ENCODE measurements around the gene FAM83G. TPM values are rescaled to one million over a fixed set of nuclear protein-coding genes. Genes with fewer than 3 reads are reported as not detected.
A peak's percentile ranks its signal among the peaks of the same experiment; 100 is the strongest.

Gene FAM83G
- total and polyA plus RNA-seq, 2 experiments from 2014 or later = 14.7 to 25.4 TPM

DNA sequence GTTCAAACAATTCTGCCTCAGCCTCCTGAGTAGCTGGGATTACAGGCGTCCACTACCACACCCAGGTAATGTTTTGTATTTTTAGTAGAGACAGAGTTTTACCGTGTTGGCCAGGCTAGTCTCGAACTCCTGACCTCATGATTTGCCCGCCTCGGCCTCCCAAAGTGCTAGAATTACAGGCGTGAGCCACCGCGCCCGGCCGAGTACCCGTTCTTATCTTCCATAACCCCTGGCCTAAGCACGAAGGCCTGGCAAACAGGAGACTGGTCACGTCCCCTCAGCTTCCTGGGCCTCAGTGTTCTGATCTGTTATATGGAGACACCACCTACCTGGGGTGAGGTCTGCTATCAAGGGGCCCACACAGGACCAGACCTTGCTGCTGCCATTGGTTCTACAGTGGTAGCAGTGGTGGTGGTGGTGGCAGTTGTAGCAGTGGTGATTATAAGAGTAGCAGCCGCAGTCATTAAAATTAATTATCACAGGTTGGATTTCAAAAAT lies 51.3 kb downstream of the FAM83G start:
- peaks cover 17% of the 10 kb centered on the region for H3K4me1 ChIP-seq (ENCODE audit: insufficient read depth)
- H3K27ac ChIP-seq = no peak overlapping the region
- no peak overlapping the region for H2AFZ ChIP-seq
- H3K4me3 ChIP-seq = no peak overlapping the region
- H3K9me3 ChIP-seq (ENCODE audit: low read depth) = no peaks in the 10 kb centered on the region
- no peak overlapping the region for H3K4me2 ChIP-seq
- WGBS (ENCODE audit: low lambda C conversion rate, missing lambda C conversion rate) = 95% methylated on average over 14 of the region's 14 CpGs
- no peaks in the 10 kb centered on the region for H3K27me3 ChIP-seq
- TF ChIP-seq EZH2 (IDR thresholded peaks at IDR 0.05; ENCODE audit: borderline replicate concordance) (no peak), CTCF (IDR thresholded peaks at IDR 0.05; ENCODE audit: poor library complexity) (no peak), EZH2phosphoT487 (IDR thresholded peaks at IDR 0.05; ENCODE audit: low read depth, severe bottlenecking, unreplicated experiment) (no peak)
- no peak for DNase-seq (ENCODE audit: low spot score)
- no peaks in the 10 kb centered on the region for H3K79me2 ChIP-seq
- H3K36me3 ChIP-seq (replicated peaks; ENCODE audit: insufficient read depth, low read depth) = no peaks in the 10 kb centered on the region
- no peaks in the 10 kb centered on the region for H4K20me1 ChIP-seq (ENCODE audit: insufficient read depth, poor library complexity, severe bottlenecking)
- H3K9me2 ChIP-seq (replicated peaks; ENCODE audit: insufficient read depth) = no peaks in the 10 kb centered on the region

GRCh38 chr17:18951941-18952842 lies 52.4 kb downstream of the FAM83G start, which contains the start of gene SLC5A10:
TSS of gene SLC5A10 (plus strand) at chr17:18952165. CDS start at chr17:18952206, 41 bp downstream.
- H2AFZ ChIP-seq = no peak within 1 kb of the TSS
- TF ChIP-seq EZH2phosphoT487 (IDR thresholded peaks at IDR 0.05; ENCODE audit: low read depth, severe bottlenecking, unreplicated experiment) (no peak), CTCF (IDR thresholded peaks at IDR 0.05; ENCODE audit: poor library complexity) (no peak), EZH2 (IDR thresholded peaks at IDR 0.05; ENCODE audit: borderline replicate concordance) (no peak)
- DNase-seq (ENCODE audit: low spot score) = no peak
- no peaks in the 10 kb centered on the region for H4K20me1 ChIP-seq (ENCODE audit: insufficient read depth, poor library complexity, severe bottlenecking)
- 89% methylated on average over 17 of the region's 17 CpGs for WGBS (ENCODE audit: low lambda C conversion rate, missing lambda C conversion rate)
- H3K4me2 ChIP-seq = no peak within 1 kb of the TSS
- peaks cover 17% of the 10 kb centered on the region for H3K4me1 ChIP-seq (ENCODE audit: insufficient read depth)
- H3K27me3 ChIP-seq = no peaks in the 10 kb centered on the region
- H3K9me2 ChIP-seq (replicated peaks; ENCODE audit: insufficient read depth) = no peaks in the 10 kb centered on the region
- H3K4me3 ChIP-seq = no peak within 1 kb of the TSS
- H3K9me3 ChIP-seq (ENCODE audit: low read depth) = no peaks in the 10 kb centered on the region
- no peak within 1 kb of the TSS for H3K27ac ChIP-seq
- no peaks in the 10 kb centered on the region for H3K36me3 ChIP-seq (replicated peaks; ENCODE audit: insufficient read depth, low read depth)
- no peaks in the 10 kb centered on the region for H3K79me2 ChIP-seq

DNA sequence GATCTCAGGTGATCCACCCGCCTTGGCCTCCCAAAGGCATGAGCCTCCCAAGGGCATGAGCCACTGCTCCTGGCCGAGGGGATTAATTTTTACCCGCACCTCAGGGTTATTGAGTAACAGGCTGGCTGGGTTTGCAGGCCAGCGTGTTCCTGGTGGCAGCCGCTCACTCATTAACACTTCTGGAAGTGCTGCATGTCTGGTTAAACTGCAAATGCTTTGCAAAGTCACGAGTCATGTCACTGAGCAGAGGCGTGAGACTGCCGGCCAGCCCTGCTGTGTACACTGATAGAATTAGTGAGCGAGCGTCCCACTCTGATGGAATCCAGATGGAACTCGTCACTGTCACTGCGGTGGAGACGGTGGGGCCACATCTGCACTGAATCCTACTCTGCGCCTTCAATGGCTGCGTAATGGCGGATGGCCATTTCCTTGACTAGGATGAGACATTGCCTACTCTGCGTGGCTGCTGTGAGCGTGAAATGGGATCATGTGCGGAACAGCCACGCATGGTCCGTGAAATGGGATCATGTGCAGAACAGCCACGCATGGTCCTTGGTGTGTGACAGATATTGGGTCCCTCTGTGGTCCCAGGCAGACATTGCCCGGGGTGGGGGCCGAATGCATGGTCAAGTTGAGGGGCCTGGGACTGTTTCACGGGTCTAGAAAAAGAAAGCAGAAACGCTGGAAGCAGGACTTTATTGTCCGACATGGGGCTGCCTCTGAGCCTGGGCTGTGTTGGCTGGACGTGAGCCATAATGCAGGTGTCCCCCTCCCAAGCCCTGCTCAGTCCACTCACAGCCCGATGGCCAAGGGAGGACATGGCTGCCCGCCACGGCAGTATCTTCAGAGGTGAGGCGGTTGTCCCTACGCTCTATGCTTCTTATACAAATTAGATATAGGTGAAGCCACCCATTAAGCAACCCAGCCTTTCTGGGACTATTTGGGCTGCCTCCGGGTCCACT lies 53.3 kb downstream of the FAM83G start:
- WGBS (ENCODE audit: low lambda C conversion rate, missing lambda C conversion rate) = 68% methylated on average over 34 of the region's 34 CpGs
- Histone ChIP-seq H4K20me1 (ENCODE audit: insufficient read depth, poor library complexity, severe bottlenecking) (no peaks in the 10 kb centered on the region), H3K4me2 (no peak overlapping the region), H3K4me3 (no peak overlapping the region), H3K9me2 (replicated peaks; ENCODE audit: insufficient read depth) (no peaks in the 10 kb centered on the region), H2AFZ (no peak overlapping the region), H3K36me3 (replicated peaks; ENCODE audit: insufficient read depth, low read depth) (no peaks in the 10 kb centered on the region), H3K79me2 (no peaks in the 10 kb centered on the region), H3K27ac (peak overlapping the region; percentile 64), H3K9me3 (ENCODE audit: low read depth) (no peaks in the 10 kb centered on the region), H3K27me3 (no peaks in the 10 kb centered on the region), H3K4me1 (ENCODE audit: insufficient read depth) (peaks cover 17% of the 10 kb centered on the region)
- TF ChIP-seq EZH2 (IDR thresholded peaks at IDR 0.05; ENCODE audit: borderline replicate concordance) (no peak), CTCF (IDR thresholded peaks at IDR 0.05; ENCODE audit: poor library complexity) (no peak), EZH2phosphoT487 (IDR thresholded peaks at IDR 0.05; ENCODE audit: low read depth, severe bottlenecking, unreplicated experiment) (no peak)
- peak; percentile 70 for DNase-seq (ENCODE audit: low spot score)

All from hepatocyte (in vitro differentiated cells).